ENCODE results near the gene PRG3.

DNA sequence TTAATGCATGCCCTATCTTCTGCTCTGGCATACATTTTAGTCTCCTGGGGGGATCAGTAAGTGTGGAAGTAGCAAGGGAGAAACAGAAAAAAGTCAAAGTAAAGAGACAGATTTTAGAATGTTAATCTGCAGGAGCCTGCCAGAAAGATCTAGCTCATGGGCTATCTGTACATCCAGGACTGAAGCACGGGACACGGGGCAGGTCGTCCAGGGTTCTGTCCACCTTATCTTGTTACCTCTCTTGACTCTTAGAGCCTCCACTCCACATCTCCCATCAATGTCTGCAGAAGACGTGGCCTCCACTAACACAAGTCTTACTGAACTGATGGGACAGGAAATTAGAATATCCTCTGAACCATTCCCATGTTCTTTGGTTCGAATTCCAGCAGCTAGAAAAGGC is 47.7 kb upstream of the PRG3 start:
- TF ChIP-seq, protein P1, sequence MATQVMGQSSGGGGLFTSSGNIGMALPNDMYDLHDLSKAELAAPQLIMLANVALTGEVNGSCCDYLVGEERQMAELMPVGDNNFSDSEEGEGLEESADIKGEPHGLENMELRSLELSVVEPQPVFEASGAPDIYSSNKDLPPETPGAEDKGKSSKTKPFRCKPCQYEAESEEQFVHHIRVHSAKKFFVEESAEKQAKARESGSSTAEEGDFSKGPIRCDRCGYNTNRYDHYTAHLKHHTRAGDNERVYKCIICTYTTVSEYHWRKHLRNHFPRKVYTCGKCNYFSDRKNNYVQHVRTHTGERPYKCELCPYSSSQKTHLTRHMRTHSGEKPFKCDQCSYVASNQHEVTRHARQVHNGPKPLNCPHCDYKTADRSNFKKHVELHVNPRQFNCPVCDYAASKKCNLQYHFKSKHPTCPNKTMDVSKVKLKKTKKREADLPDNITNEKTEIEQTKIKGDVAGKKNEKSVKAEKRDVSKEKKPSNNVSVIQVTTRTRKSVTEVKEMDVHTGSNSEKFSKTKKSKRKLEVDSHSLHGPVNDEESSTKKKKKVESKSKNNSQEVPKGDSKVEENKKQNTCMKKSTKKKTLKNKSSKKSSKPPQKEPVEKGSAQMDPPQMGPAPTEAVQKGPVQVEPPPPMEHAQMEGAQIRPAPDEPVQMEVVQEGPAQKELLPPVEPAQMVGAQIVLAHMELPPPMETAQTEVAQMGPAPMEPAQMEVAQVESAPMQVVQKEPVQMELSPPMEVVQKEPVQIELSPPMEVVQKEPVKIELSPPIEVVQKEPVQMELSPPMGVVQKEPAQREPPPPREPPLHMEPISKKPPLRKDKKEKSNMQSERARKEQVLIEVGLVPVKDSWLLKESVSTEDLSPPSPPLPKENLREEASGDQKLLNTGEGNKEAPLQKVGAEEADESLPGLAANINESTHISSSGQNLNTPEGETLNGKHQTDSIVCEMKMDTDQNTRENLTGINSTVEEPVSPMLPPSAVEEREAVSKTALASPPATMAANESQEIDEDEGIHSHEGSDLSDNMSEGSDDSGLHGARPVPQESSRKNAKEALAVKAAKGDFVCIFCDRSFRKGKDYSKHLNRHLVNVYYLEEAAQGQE (IDR thresholded peaks at IDR 0.05; ENCODE audit: insufficient read depth in 1 of 2, low read depth in 2 of 2, low read length in 2 of 2) = no peak
- TF ChIP-seq POLR2AphosphoS5 (IDR thresholded peaks at IDR 0.05; ENCODE audit: low read depth, low read length) = no peak
- no peak for TF ChIP-seq TAF1 (IDR thresholded peaks at IDR 0.05; ENCODE audit: borderline replicate concordance, insufficient read depth, low read length)
- no peak for TF ChIP-seq SIN3A (IDR thresholded peaks at IDR 0.05; ENCODE audit: borderline replicate concordance, insufficient read depth, low read length)
- TF ChIP-seq FOXP2 (optimal IDR thresholded peaks at IDR 0.05; ENCODE audit: borderline replicate concordance, extremely low read depth, extremely low read length, insufficient read depth) = no peak
